Mesenchymal stem cell (in vitro differentiated cells and primary cell): ENCODE results near the gene PTER.
A peak's percentile ranks its signal among the peaks of the same experiment; 100 is the strongest.

Experiments used
- DNase-seq: peaks from one replicate; pipeline ENCODE4 v3.0.0-alpha.2; 2013
- H2AFZ ChIP-seq: one replicate; pipeline ENCODE4 v1.6.1; 2013; ENCODE audit warnings: low read depth, mild to moderate bottlenecking, control low read depth, inconsistent platforms, low read length, moderate library complexity
- H2AK5ac ChIP-seq: 2 replicates; pipeline ENCODE4 v1.6.1; 2013; ENCODE audit warnings: low read length, moderate library complexity, mild to moderate bottlenecking, inconsistent platforms; ENCODE audit not compliant: severe bottlenecking
- H2BK120ac ChIP-seq: one replicate; pipeline ENCODE4 v1.6.1; 2013; ENCODE audit warnings: low read depth, mild to moderate bottlenecking, inconsistent platforms, low read length, moderate library complexity
- H2BK12ac ChIP-seq, 2 experiments: one replicate each; pipeline ENCODE4 v1.6.1; 2013; ENCODE audit warnings: inconsistent platforms in 2 of 2, low read length in 2 of 2, mild to moderate bottlenecking in 2 of 2, moderate library complexity in 2 of 2, control low read depth in 1 of 2
- H2BK15ac ChIP-seq: one replicate; pipeline ENCODE4 v1.6.1; 2013; ENCODE audit warnings: mild to moderate bottlenecking, low read depth, inconsistent platforms; ENCODE audit not compliant: poor library complexity, severe bottlenecking
- H2BK5ac ChIP-seq: 2 replicates; pipeline ENCODE4 v1.6.1; 2013; ENCODE audit warnings: low read depth, mild to moderate bottlenecking, low read length, control low read depth, inconsistent platforms; ENCODE audit not compliant: poor library complexity, severe bottlenecking
- H3K14ac ChIP-seq, 2 experiments: one replicate each; pipeline ENCODE4 v1.6.1; 2013; ENCODE audit warnings: inconsistent platforms in 2 of 2, low read length in 2 of 2, control low read depth in 1 of 2, mild to moderate bottlenecking in 1 of 2, moderate library complexity in 1 of 2
- H3K18ac ChIP-seq, 2 experiments: one replicate each; pipeline ENCODE4 v1.6.1; 2013; ENCODE audit warnings: inconsistent platforms in 2 of 2, low read length in 2 of 2, control low read depth in 1 of 2, low read depth in 1 of 2, mild to moderate bottlenecking in 1 of 2
- H3K23ac ChIP-seq, 2 experiments: one replicate each; pipeline ENCODE4 v1.6.1; 2013; ENCODE audit warnings: inconsistent platforms in 2 of 2, low read length in 2 of 2, mild to moderate bottlenecking in 2 of 2, moderate library complexity in 2 of 2, control low read depth in 1 of 2
- H3K27ac ChIP-seq: 2 replicates; pipeline ENCODE4 v1.5.1; 2013; ENCODE audit warnings: mild to moderate bottlenecking, moderate library complexity, low read length, control low read depth, inconsistent platforms; ENCODE audit not compliant: poor library complexity, severe bottlenecking
- H3K27me3 ChIP-seq, 2 experiments: 2 replicates each; pipeline versions ENCODE4 v1.6.1 to v1.7.0; 2013; ENCODE audit warnings: low read length in 2 of 2, mild to moderate bottlenecking in 2 of 2, moderate library complexity in 2 of 2, control low read depth in 1 of 2, inconsistent platforms in 1 of 2; ENCODE audit not compliant: control insufficient read depth in 1 of 2, insufficient read depth in 1 of 2
- H3K36me3 ChIP-seq, 2 experiments: 2 replicates each; pipeline versions ENCODE4 v1.6.1 to v1.7.0; 2013; ENCODE audit warnings: low read length in 2 of 2, control low read depth in 1 of 2, inconsistent platforms in 1 of 2, low read depth in 1 of 2, mild to moderate bottlenecking in 1 of 2; ENCODE audit not compliant: insufficient read depth in 2 of 2, control insufficient read depth in 1 of 2
- H3K4ac ChIP-seq, 2 experiments: one replicate each; pipeline ENCODE4 v1.6.1; 2013; ENCODE audit warnings: inconsistent platforms in 2 of 2, low read length in 2 of 2, mild to moderate bottlenecking in 2 of 2, moderate library complexity in 2 of 2, control low read depth in 1 of 2, low read depth in 1 of 2
- H3K4me1 ChIP-seq: 2 replicates; pipeline ENCODE4 v1.6.1; 2013; ENCODE audit warnings: low read depth, low read length, control low read depth; ENCODE audit not compliant: control insufficient read depth, insufficient read depth
- H3K4me2 ChIP-seq: 2 replicates; pipeline ENCODE4 v1.6.1; 2013; ENCODE audit warnings: low read length, mild to moderate bottlenecking, inconsistent platforms; ENCODE audit not compliant: poor library complexity, severe bottlenecking
- H3K4me3 ChIP-seq, 2 experiments: 2 replicates each; pipeline versions ENCODE4 v1.5.1 to v1.7.0; 2013; ENCODE audit warnings: low read length in 2 of 2, mild to moderate bottlenecking in 2 of 2, control low read depth in 1 of 2, low read depth in 1 of 2; ENCODE audit not compliant: insufficient read depth in 1 of 2
- H3K79me1 ChIP-seq: replicated peaks from 2 replicates; pipeline ENCODE4 v1.6.1; 2013; ENCODE audit warnings: mild to moderate bottlenecking, control low read depth, low read length, inconsistent platforms; ENCODE audit not compliant: poor library complexity, severe bottlenecking
- H3K9ac ChIP-seq: 2 replicates; pipeline ENCODE4 v1.7.0; 2013; ENCODE audit warnings: mild to moderate bottlenecking, low read length, moderate library complexity
- H3K9me3 ChIP-seq: 2 replicates; pipeline ENCODE4 v1.7.0; 2013; ENCODE audit warnings: mild to moderate bottlenecking, low read length; ENCODE audit not compliant: control insufficient read depth
- H4K8ac ChIP-seq: one replicate; pipeline ENCODE4 v1.6.1; 2013; ENCODE audit warnings: inconsistent platforms, mild to moderate bottlenecking, low read length, moderate library complexity
- H4K91ac ChIP-seq: one replicate; pipeline ENCODE4 v1.6.1; 2013; ENCODE audit warnings: mild to moderate bottlenecking, low read length, inconsistent platforms
- WGBS: methylation state at CpG from one replicate; pipeline ENCODE4 v1.1.7; 2013; ENCODE audit warnings: mixed read lengths; 5-methylcytosine and 5-hydroxymethylcytosine counted together

The PTER gene

GRCh38 chr10:16520900-16521299, 84.1 kb downstream of the PTER start:
- no peak overlapping the region for H2BK12ac ChIP-seq
- DNase-seq: peak; percentile 16
- no peak overlapping the region for H3K14ac ChIP-seq
- no peaks in the 10 kb centered on the region for H3K9me3 ChIP-seq
- H2AFZ ChIP-seq: no peak overlapping the region
- H2BK5ac ChIP-seq: no peak overlapping the region
- H3K27me3 ChIP-seq: peaks cover 44 to 49% of the 10 kb centered on the region in 2 experiments
- no peak overlapping the region for H3K27ac ChIP-seq
- peak overlapping the region in 1 of 2 experiments; percentile 35 for H3K23ac ChIP-seq
- no peak overlapping the region for H2BK120ac ChIP-seq
- H3K4me1 ChIP-seq: peaks cover 20% of the 10 kb centered on the region
- H3K18ac ChIP-seq: no peak overlapping the region
- H4K8ac ChIP-seq: peak overlapping the region; percentile 49
- H3K36me3 ChIP-seq: no peaks in the 10 kb centered on the region
- H4K91ac ChIP-seq: peak overlapping the region; percentile 21
- H3K79me1 ChIP-seq: no peaks in the 10 kb centered on the region
- under 1% methylated on average over 24 of the region's 39 CpGs for WGBS
- H2BK15ac ChIP-seq: no peak overlapping the region
- no peak overlapping the region for H3K4ac ChIP-seq
- H3K9ac ChIP-seq: no peak overlapping the region
- H2AK5ac ChIP-seq: no peak overlapping the region
- peak overlapping the region; percentile 50 to 65 for H3K4me3 ChIP-seq
- H3K4me2 ChIP-seq: peak overlapping the region; percentile 92

GRCh38 chr10:16521311-16522016, 84.7 kb downstream of the PTER start, which contains the start of gene C1QL3:
TSS of gene C1QL3 (minus strand) at chr10:16521879. CDS start at chr10:16521065, 814 bp downstream.
- Histone ChIP-seq H3K18ac (no peak within 1 kb of the TSS), H3K79me1 (no peaks in the 10 kb centered on the region), H3K9ac (no peak within 1 kb of the TSS), H2BK5ac (no peak within 1 kb of the TSS), H2BK120ac (no peak within 1 kb of the TSS), H3K23ac (peak within 1 kb of the TSS in 1 of 2 experiments; percentile 35), H4K8ac (peak within 1 kb of the TSS; percentile 49), H3K27ac (no peak within 1 kb of the TSS), H3K4me3 (peak within 1 kb of the TSS; percentile 50 to 65), H4K91ac (peak within 1 kb of the TSS; percentile 21), H2AK5ac (no peak within 1 kb of the TSS), H3K27me3 (peaks cover 48 to 49% of the 10 kb centered on the region in 2 experiments), H3K4me1 (peaks cover 20% of the 10 kb centered on the region), H2BK15ac (no peak within 1 kb of the TSS), H3K9me3 (no peaks in the 10 kb centered on the region), H3K14ac (no peak within 1 kb of the TSS), H2AFZ (no peak within 1 kb of the TSS), H2BK12ac (no peak within 1 kb of the TSS), H3K36me3 (no peaks in the 10 kb centered on the region), H3K4ac (no peak within 1 kb of the TSS), H3K4me2 (peak within 1 kb of the TSS; percentile 92)
- WGBS: under 1% methylated on average over 66 of the region's 68 CpGs
- peak; percentile 30 for DNase-seq

- Histone ChIP-seq H3K14ac (no peak overlapping the region), H3K4me3 (no peak overlapping the region), H2BK120ac (no peak overlapping the region), H4K8ac (no peak overlapping the region), H3K27me3 (peaks cover 26 to 34% of the 10 kb centered on the region in 2 experiments), H3K79me1 (no peaks in the 10 kb centered on the region), H3K27ac (no peak overlapping the region), H2BK12ac (no peak overlapping the region), H3K18ac (no peak overlapping the region), H3K9ac (no peak overlapping the region), H3K9me3 (no peaks in the 10 kb centered on the region), H3K4me2 (no peak overlapping the region), H2AK5ac (no peak overlapping the region), H2AFZ (no peak overlapping the region), H2BK5ac (no peak overlapping the region), H4K91ac (no peak overlapping the region), H3K4me1 (no peaks in the 10 kb centered on the region), H3K36me3 (no peaks in the 10 kb centered on the region), H3K4ac (no peak overlapping the region), H2BK15ac (no peak overlapping the region), H3K23ac (no peak overlapping the region)
- DNase-seq: no peak
- 80% methylated on average over 3 of the region's 4 CpGs for WGBS
Measured at GRCh38 chr10:16527452-16527851, 90.6 kb downstream of the PTER start.

- DNase-seq: no peak
- no peak overlapping the region for H3K14ac ChIP-seq
- no peak overlapping the region for H2BK5ac ChIP-seq
- peak overlapping the region; percentile 9 for H3K4me2 ChIP-seq
- H3K4me3 ChIP-seq: no peak overlapping the region
- no peak overlapping the region for H3K27ac ChIP-seq
- H4K8ac ChIP-seq: no peak overlapping the region
- H2AFZ ChIP-seq: no peak overlapping the region
- peaks cover 12% of the 10 kb centered on the region in 2 experiments for H3K27me3 ChIP-seq
- no peak overlapping the region for H2BK120ac ChIP-seq
- H3K18ac ChIP-seq: no peak overlapping the region
- 97% methylated on average over 2 of the region's 3 CpGs for WGBS
- H2BK15ac ChIP-seq: no peak overlapping the region
- H3K36me3 ChIP-seq: no peaks in the 10 kb centered on the region
- no peaks in the 10 kb centered on the region for H3K4me1 ChIP-seq
- H3K4ac ChIP-seq: no peak overlapping the region
- H3K9me3 ChIP-seq: no peaks in the 10 kb centered on the region
- no peak overlapping the region for H2AK5ac ChIP-seq
- no peak overlapping the region for H3K23ac ChIP-seq
- no peak overlapping the region for H3K9ac ChIP-seq
- H3K79me1 ChIP-seq: no peaks in the 10 kb centered on the region
- no peak overlapping the region for H2BK12ac ChIP-seq
- H4K91ac ChIP-seq: no peak overlapping the region
Measured at GRCh38 chr10:16529853-16530252, 93.0 kb downstream of the PTER start.
